GM13977 (cell line): ENCODE measurements around the gene CXCR1.

ENCODE experiments used
- DNase-seq: peaks from one replicate; pipeline ENCODE4 v3.0.0; 2012; ENCODE audit warnings: low spot score
- CTCF ChIP-seq: IDR thresholded peaks from 2 replicates; pipeline ENCODE4 v1.5.1; 2012; ENCODE audit warnings: mild to moderate bottlenecking, control low read depth; ENCODE audit not compliant: insufficient read depth; ENCODE audit errors: extremely low read depth, missing control alignments
- in situ Hi-C: fragments of 300-500 bp; cut with MboI; formaldehyde crosslinking; loops from one replicate; pipeline ENCODE4 v1.12.0; 2022; ENCODE audit warnings: low sequenced_read_pairs, low pct_unique_long_range_greater_than_20kb, mixed read lengths, inconsistent platforms; ENCODE audit not compliant: unreplicated experiment

Gene CXCR1

GRCh38 chr2:218168635-218169462 lies 2.1 kb upstream of the CXCR1 start:
- DNase-seq, result peak; percentile 70
- TF ChIP-seq CTCF, result peak; percentile 75
- in situ Hi-C loops, result no loop called here

GRCh38 chr2:218168016-218168415 lies 1.3 kb upstream of the CXCR1 start:
- in situ Hi-C loops, result no loop called here
- TF ChIP-seq CTCF, result no peak
- no peak for DNase-seq

- no peak for DNase-seq
- in situ Hi-C loops, result no loop called here
- TF ChIP-seq CTCF, result no peak
Measured at GRCh38 chr2:218162814-218163213, 3.9 kb downstream of the CXCR1 start.

- in situ Hi-C loops, result no loop called here
- no peak for TF ChIP-seq CTCF
- DNase-seq, result no peak
Measured at GRCh38 chr2:218161644-218162043, 5.1 kb downstream of the CXCR1 start.

- in situ Hi-C loops, result no loop called here
- no peak for DNase-seq
- TF ChIP-seq CTCF, result no peak
Measured at GRCh38 chr2:218155953-218156479, 10.7 kb downstream of the CXCR1 start.

GRCh38 chr2:218152777-218153176 lies 14.0 kb downstream of the CXCR1 start:
- no peak for TF ChIP-seq CTCF
- in situ Hi-C loops, result no loop called here
- DNase-seq, result no peak
